Activated CD8-positive, alpha-beta T cell treated with anti-CD3 and anti-CD28 coated beads for 36 hours (primary cell): ENCODE data around the gene C1QL4. TPM values are rescaled to one million over a fixed set of nuclear protein-coding genes. Genes with fewer than 3 reads are reported as not detected.
A peak's percentile ranks its signal among the peaks of the same experiment; 100 is the strongest.

Experiments used
- ATAC-seq: fragments of 200-7000 bp; cut with Tn5 transposase; one replicate; pipeline ENCODE4 v1.10.0; 2021; ENCODE audit warnings: mild to moderate bottlenecking, moderate library complexity
- CTCF ChIA-PET: fragments of 350-600 bp; sonication (Branson Sonifier 250); formaldehyde crosslinking; loops from one replicate; lab custom pipeline; 2021; ENCODE audit warnings: antibody characterized with exemption; lab: Charles Lee
- POLR2A ChIA-PET: fragments of 350-600 bp; sonication (Branson Sonifier 250); formaldehyde crosslinking; loops from one replicate; lab custom pipeline; 2021; ENCODE audit warnings: antibody characterized with exemption; lab: Charles Lee
- DNase-seq: peaks from one replicate; pipeline ENCODE4 v3.0.0-alpha.2; 2020
- H3K27ac Mint-ChIP-seq: one replicate; pipeline ENCODE4 v1.8.0; 2021; ENCODE audit warnings: mild to moderate bottlenecking, mixed read lengths
- H3K27me3 Mint-ChIP-seq: one replicate; pipeline ENCODE4 v1.8.0; 2021; ENCODE audit warnings: mixed read lengths
- H3K36me3 Mint-ChIP-seq: one replicate; pipeline ENCODE4 v1.8.0; 2021; ENCODE audit warnings: low read depth, mixed read lengths
- H3K4me1 Mint-ChIP-seq: one replicate; pipeline ENCODE4 v1.8.0; 2021; ENCODE audit warnings: low read depth, mixed read lengths
- H3K4me3 Mint-ChIP-seq: one replicate; pipeline ENCODE4 v1.8.0; 2021; ENCODE audit warnings: mild to moderate bottlenecking, moderate library complexity, mixed read lengths
- H3K9me3 Mint-ChIP-seq: one replicate; pipeline ENCODE4 v1.8.0; 2021; ENCODE audit warnings: mixed read lengths
- CTCF ChIP-seq: fragments of 200-600 bp; IDR thresholded peaks from one replicate; pipeline ENCODE4 v1.8.0; 2022; ENCODE audit warnings: antibody characterized with exemption, mild to moderate bottlenecking
- intact Hi-C: fragments of 100-400 bp; cut with micrococcal nuclease; formaldehyde crosslinking; loops from one replicate; pipeline ENCODE4 v1.10.0; 2022
- total RNA-seq, 2 experiments: library from RNA; stranded (reverse); gene quantifications; one replicate each; pipeline ENCODE4 v1.2.3, GENCODE V29; 2021

Gene C1QL4
- total RNA-seq, 2 experiments from 2014 or later: not detected

- H3K27ac Mint-ChIP-seq: no peak overlapping the region
- intact Hi-C loops: no loop called here
Observed at GRCh38 chr12:49369411-49370145, 32.6 kb upstream of the C1QL4 start.

GRCh38 chr12:49368240-49368600, 31.2 kb upstream of the C1QL4 start:
- peak overlapping the region; percentile 74 for H3K4me3 Mint-ChIP-seq
- no peaks in the 10 kb centered on the region for H3K9me3 Mint-ChIP-seq
- no peaks in the 10 kb centered on the region for H3K27me3 Mint-ChIP-seq
- ChIA-PET CTCF (interaction anchor here (0.8 to 6.2 kb wide), 5 partner anchors 10 to 151 kb away, joined by 3 to 67 read pairs (median 20); partner anchors contain the start of gene TROAP), POLR2A (interaction anchor here (0.7 to 1.2 kb wide), 2 partner anchors 39 to 357 kb away, joined by 3 to 6 read pairs; no protein-coding TSS in a partner anchor)
- H3K36me3 Mint-ChIP-seq: no peaks in the 10 kb centered on the region
- H3K4me1 Mint-ChIP-seq: peaks cover 29% of the 10 kb centered on the region
- DNase-seq: no peak
- no peak for TF ChIP-seq CTCF
- no peak for ATAC-seq
- H3K27ac Mint-ChIP-seq: peak overlapping the region; percentile 55
- intact Hi-C loops: no loop called here

More at GRCh38 chr12:49369411-49370145, 32.6 kb upstream of the C1QL4 start:
- DNase-seq (peak; percentile 70), ATAC-seq (no peak)
- H3K36me3 Mint-ChIP-seq: no peaks in the 10 kb centered on the region
- ChIA-PET CTCF (interaction anchor here (0.8 to 6.2 kb wide), 9 partner anchors 12 to 254 kb away, joined by 3 to 67 read pairs (median 4); partner anchors contain the start of genes DNAJC22 and PRPF40B), POLR2A (interaction anchor here (1.0 kb wide), 1 partner anchor 10 kb away, joined by 3 read pairs; no protein-coding TSS in a partner anchor)
- no peaks in the 10 kb centered on the region for H3K27me3 Mint-ChIP-seq
- no peak overlapping the region for H3K4me3 Mint-ChIP-seq
- peak; percentile 56 for TF ChIP-seq CTCF
- H3K9me3 Mint-ChIP-seq: no peaks in the 10 kb centered on the region
- peaks cover 29% of the 10 kb centered on the region for H3K4me1 Mint-ChIP-seq

- H3K4me3 Mint-ChIP-seq: peak within 1 kb of the TSS; percentile 74
- DNase-seq (peak; percentile 93), ATAC-seq (no peak)
- intact Hi-C loops: no loop called here
- no peaks in the 10 kb centered on the region for H3K27me3 Mint-ChIP-seq
- no peaks in the 10 kb centered on the region for H3K36me3 Mint-ChIP-seq
- POLR2A ChIA-PET: interaction anchor here (0.5 to 2.5 kb wide), 16 partner anchors 9 to 381 kb away, joined by 3 to 16 read pairs (median 4); partner anchors contain the start of genes DNAJC22, PRPF40B and TUBA1B
- H3K9me3 Mint-ChIP-seq: no peaks in the 10 kb centered on the region
- peak within 1 kb of the TSS; percentile 98 for H3K27ac Mint-ChIP-seq
- peaks cover 29% of the 10 kb centered on the region for H3K4me1 Mint-ChIP-seq
- CTCF ChIA-PET: interaction anchor here (0.8 to 8.2 kb wide), 17 partner anchors 10 to 236 kb away, joined by 3 to 71 read pairs (median 4); partner anchors contain the start of genes DNAJC22, TROAP, TUBA1A and TUBA1B
- TF ChIP-seq CTCF: no peak
Observed at GRCh38 chr12:49367381-49368239, 30.6 kb upstream of the C1QL4 start, which contains the start of gene SPATS2. Gene SPATS2 (plus strand): TSS chr12:49367462. CDS start chr12:49461013, 93,551 bp downstream.

- H3K4me1 Mint-ChIP-seq: peaks cover 29% of the 10 kb centered on the region
- H3K36me3 Mint-ChIP-seq: no peaks in the 10 kb centered on the region
- ChIA-PET POLR2A (interaction anchor here (0.5 to 2.5 kb wide), 20 partner anchors 8 to 382 kb away, joined by 3 to 16 read pairs (median 4); partner anchors contain the start of genes DNAJC22, PRPF40B, TROAP and TUBA1B), CTCF (interaction anchor here (0.9 to 8.2 kb wide), 22 partner anchors 9 to 278 kb away, joined by 3 to 71 read pairs (median 4); partner anchors contain the start of genes DNAJC22, TUBA1A and TUBA1B)
- no peaks in the 10 kb centered on the region for H3K27me3 Mint-ChIP-seq
- no peak for TF ChIP-seq CTCF
- H3K27ac Mint-ChIP-seq: peak overlapping the region; percentile 98
- peak; percentile 86 for ATAC-seq
- peak overlapping the region; percentile 74 for H3K4me3 Mint-ChIP-seq
- intact Hi-C loops: no loop called here
- no peaks in the 10 kb centered on the region for H3K9me3 Mint-ChIP-seq
- peak; percentile 92 for DNase-seq
Observed at GRCh38 chr12:49366652-49367380, 29.8 kb upstream of the C1QL4 start.
